ENCODE data around the gene YPEL2.

The YPEL2 gene

GRCh38 chr17:59330053-59330942 is 1.2 kb upstream of the YPEL2 start:
- peak; percentile 48 for DNase-seq

GRCh38 chr17:59331929-59332748 is 684 bp downstream of the YPEL2 start:
- DNase-seq: peak; percentile 74

GRCh38 chr17:59332749-59333377 is 1.4 kb downstream of the YPEL2 start:
- peak; percentile 35 for DNase-seq

- no peak for DNase-seq
Observed at GRCh38 chr17:59333836-59334235, 2.4 kb downstream of the YPEL2 start.

- DNase-seq: no peak
Observed at GRCh38 chr17:59335685-59336084, 4.2 kb downstream of the YPEL2 start.

GRCh38 chr17:59337741-59338299 is 6.4 kb downstream of the YPEL2 start:
- no peak for DNase-seq

GRCh38 chr17:59338498-59338897 is 7.0 kb downstream of the YPEL2 start:
- DNase-seq: no peak

GRCh38 chr17:59341922-59342321 is 10.5 kb downstream of the YPEL2 start:
- no peak for DNase-seq

GRCh38 chr17:59342681-59343131 is 11.3 kb downstream of the YPEL2 start:
- no peak for DNase-seq

- no peak for DNase-seq
Observed at GRCh38 chr17:59345476-59345875, 14.0 kb downstream of the YPEL2 start.

- no peak for DNase-seq
Observed at GRCh38 chr17:59346341-59346740, 14.9 kb downstream of the YPEL2 start.

GRCh38 chr17:59346876-59347407 is 15.5 kb downstream of the YPEL2 start:
- no peak for DNase-seq

- no peak for DNase-seq
Observed at GRCh38 chr17:59347975-59348391, 16.5 kb downstream of the YPEL2 start.

- no peak for DNase-seq
Observed at GRCh38 chr17:59349178-59349577, 17.7 kb downstream of the YPEL2 start.

GRCh38 chr17:59353106-59353854 is 21.8 kb downstream of the YPEL2 start:
- DNase-seq: no peak

- no peak for DNase-seq
Observed at GRCh38 chr17:59353936-59354755, 22.7 kb downstream of the YPEL2 start.

GRCh38 chr17:59355030-59355701 is 23.7 kb downstream of the YPEL2 start:
- DNase-seq: no peak

GRCh38 chr17:59355702-59356325 is 24.4 kb downstream of the YPEL2 start:
- peak; percentile 73 for DNase-seq

GRCh38 chr17:59356543-59357218 is 25.2 kb downstream of the YPEL2 start:
- no peak for DNase-seq

Measured in femur (tissue), 1 donor.